HG03066 (cell line): ENCODE measurements around the gene PNCK.
"Not testable (repeated sequence)": the region's sequence is repeated elsewhere in the genome, so short reads cannot be mapped to it uniquely, and the experiment has no call there.

Source experiments
- ATAC-seq: cut with Tn5 transposase; IDR thresholded peaks from one replicate; pipeline ENCODE4 v1.9.1; 2021; ENCODE audit warnings: low read depth; ENCODE audit not compliant: unreplicated experiment

The PNCK gene

DNA sequence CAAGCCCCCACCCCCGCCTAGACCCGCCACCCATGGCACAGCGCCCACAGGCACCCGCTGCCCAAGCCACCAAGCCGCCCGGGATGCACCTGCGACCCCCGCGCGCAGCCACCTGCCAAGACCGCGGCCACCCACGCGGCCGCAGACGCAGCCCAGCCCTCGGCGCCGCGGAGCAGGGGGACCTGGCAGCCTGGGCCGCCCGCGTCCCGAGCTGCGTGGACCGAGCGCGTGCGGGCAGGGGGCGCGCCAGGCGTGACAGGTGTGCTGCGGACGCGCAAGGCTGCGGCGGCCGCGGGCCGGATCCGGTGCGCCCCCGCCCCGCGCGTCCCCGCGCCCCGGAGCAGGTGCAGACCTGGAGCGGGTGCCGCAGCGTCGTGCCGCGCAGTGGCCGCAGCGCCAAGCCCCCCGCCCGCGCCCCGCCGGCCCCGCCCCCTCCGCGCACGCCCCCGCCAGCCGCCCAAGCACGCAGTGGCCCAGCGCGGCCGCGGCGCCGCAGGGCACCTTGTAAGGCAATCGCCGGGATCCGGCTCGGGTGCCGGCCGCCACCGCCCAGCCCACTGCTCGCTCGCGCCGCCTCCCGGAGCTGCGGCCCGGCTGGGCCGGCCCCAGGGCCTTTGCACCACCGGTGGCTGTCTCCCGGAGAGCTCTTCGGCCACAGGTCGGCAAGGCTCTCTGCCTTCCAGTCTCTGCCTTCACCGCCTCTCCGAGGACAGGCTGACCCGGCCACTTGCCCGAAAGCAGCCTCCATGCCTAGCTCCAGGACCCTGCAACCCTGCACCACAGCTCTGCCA lies at the start of gene PNCK:
TSS of gene PNCK (minus strand) at position 386 of the 791 bp plus-strand sequence. CDS start 737 bp downstream, outside the sequence.
- ATAC-seq = no peak

- ATAC-seq = no peak
Observed at GRCh38 chrX:153722704-153723350, 49.2 kb upstream of the PNCK start.

DNA sequence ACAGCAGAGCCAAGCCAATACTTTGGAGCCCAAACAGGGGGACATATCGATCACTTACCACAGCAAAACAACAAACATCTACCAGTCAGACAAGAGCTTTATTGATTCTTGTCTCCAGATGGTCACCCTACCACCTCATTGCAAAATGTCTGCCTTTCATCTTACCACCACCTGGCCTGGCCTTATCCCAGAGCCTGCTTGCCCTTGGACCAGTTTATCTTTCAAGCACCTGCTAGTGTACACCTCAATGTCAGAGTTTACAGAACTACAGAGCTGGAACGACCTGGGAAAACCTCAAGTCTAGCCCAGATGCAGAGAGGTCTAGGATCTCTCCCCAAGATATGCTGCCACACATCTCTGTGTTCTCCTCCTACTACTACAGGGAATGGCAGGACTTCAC lies 46.1 kb upstream of the PNCK start:
- ATAC-seq = no peak

GRCh38 chrX:153719238-153719637 lies 45.6 kb upstream of the PNCK start:
- ATAC-seq = no peak

DNA sequence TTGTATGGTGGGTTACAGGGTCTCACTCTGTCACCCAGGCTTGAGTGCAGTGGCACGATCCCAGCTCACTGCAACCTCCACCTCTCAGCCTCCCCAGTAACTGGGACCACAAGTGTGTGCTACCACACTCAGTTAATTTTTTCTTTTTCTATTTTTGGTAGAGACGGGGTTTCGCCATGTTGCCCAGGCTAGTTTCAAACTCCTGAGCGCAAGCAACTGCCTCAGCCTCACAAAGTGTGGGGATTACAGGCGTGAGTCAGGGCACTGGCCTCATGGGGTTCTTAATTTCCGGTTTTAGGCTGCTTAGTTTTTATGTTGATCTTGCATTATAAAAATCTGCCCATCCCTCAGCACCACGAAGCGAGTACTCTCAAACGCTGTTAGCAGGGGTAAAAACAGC lies 43.8 kb upstream of the PNCK start:
- no peak for ATAC-seq

GRCh38 chrX:153714256-153714655 lies 40.6 kb upstream of the PNCK start:
- ATAC-seq = no peak

- no peak for ATAC-seq
Observed at GRCh38 chrX:153709726-153710674, 36.4 kb upstream of the PNCK start.

DNA sequence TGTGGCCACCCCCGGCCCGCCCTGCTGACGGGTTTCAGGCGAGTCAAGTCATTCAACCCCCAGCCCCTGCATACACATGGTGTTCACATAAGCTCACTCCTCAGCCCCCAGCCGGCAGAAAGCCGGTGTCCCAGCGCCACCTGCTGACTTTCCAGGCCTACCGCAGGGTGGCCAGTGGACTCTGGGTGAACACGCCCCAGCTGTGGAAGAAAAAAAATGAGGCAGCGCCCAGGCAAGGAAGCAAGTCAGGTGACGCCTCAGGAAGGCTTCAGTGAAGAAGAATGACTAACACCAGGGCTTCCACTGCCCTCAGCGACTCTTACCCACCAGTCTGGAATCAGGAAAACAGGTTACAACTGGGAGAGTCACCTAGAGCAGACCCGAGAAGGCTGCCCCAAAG lies 34.8 kb upstream of the PNCK start:
- no peak for ATAC-seq

GRCh38 chrX:153707406-153707805 lies 33.8 kb upstream of the PNCK start:
- no peak for ATAC-seq

GRCh38 chrX:153706799-153707198 lies 33.2 kb upstream of the PNCK start:
- ATAC-seq = no peak

GRCh38 chrX:153705403-153706060 lies 31.9 kb upstream of the PNCK start:
- not testable (repeated sequence) for ATAC-seq

DNA sequence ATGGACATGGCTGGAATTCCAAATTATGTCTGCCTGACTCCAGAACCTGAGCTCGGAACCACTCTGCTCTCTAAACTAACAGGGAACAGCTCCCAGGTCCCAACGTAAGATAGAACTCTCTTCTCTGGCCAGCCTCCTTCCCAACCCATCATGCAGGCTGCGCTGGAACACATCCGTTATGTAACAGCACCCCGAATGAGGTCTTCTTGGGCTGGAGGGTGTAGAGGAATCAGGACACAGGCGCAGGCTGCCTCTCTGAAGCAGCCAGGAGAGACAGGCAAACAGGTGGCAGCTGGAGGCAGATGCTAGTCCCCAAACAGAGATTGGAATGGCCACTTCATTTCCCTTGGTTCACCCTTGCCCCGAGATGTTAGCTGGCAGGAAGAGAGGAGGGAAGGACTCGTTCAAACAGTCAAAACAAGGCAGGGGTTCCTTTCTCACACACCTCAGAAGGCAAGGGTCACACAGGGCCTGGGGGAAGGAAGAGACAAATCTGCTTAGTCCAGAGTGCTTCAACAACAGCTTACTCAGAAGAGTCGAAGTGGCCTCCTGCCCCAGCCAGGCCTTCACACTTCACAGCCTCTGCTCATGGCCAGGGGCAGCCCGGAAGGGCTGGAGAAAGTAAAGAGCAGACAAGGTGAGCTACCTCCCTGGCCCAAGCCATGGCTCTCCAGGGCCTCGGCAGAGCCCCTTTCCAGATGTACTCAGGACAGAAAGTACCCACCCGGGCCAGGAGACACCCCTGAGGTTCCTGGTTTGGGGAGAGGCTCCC lies 31.2 kb upstream of the PNCK start:
- not testable (repeated sequence) for ATAC-seq

DNA sequence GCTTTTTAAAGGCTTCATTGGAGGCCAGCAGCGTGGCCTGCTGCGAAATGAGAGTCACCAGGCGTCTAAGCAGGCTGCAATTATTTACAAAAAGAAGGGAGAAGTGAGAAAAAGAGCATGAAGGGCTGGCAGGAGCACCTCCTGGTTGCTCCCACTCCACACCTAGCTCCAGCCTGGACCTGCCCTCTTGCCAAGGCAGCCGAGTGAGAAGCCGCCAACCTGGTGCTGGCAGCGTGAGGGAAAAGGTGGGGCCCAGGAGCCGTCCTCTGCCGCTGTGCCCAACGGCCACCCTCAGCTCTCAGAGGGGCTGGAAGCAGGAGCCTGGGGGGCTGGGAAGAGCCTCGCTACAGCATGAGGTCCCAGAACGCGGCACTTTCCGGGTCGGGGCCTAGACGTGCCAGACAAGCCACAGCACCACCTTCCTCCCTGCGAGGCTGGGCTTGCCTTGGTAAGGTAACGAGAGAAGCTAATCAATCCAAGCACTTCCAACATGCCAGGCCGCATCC lies 30.5 kb upstream of the PNCK start:
- no peak for ATAC-seq

GRCh38 chrX:153703036-153703370 lies 29.4 kb upstream of the PNCK start:
- no peak for ATAC-seq

- ATAC-seq = no peak
Observed at GRCh38 chrX:153702336-153703035, 28.9 kb upstream of the PNCK start.

DNA sequence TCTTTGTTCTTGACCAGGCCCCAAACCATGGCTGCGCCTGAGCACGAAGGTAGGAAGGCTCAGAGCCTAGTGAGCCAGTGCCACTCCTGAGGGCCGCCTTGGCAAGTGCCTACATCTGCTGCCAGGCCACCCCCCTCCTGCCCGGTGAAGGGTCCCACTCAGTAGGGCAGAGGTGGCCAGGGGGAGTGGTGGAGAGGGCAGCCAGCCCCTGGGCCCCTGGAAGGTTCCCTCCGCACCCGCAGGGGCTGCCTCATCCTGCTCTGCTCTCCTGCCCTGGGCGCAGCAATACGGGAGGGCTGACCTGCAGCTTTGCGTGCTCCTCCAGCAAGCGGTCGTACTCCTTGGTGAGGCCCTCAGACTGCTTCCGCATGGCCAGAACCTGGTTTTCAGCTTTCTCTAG lies 28.1 kb upstream of the PNCK start:
- no peak for ATAC-seq

- no peak for ATAC-seq
Observed at GRCh38 chrX:153700967-153701366, 27.4 kb upstream of the PNCK start.

DNA sequence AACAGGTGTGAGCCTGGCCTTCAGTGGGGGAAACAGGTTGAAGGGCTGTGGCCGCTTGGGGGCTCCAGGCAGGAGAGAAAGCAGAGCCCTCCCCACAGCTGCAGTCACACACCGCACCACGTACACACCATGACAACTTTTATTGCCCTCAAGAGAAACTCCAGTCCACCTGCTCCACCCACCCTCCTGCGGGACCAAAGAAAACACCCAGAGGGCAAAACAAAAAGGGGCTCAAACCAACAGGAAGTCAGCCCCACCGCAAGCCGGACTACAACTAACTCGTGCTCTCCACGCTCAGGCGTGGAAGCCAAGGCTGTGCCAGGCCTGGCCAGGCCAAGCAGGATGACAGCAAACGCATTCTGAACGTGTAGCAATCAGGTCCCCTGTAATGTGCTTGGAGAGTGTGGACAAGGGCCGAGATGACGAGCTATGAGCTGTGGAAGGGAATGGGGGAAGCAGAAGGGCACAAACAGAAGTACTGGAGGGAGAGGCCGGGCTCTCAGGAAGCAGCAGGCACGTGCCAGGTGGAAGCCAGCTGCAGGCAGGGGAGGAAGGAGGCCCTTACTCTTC lies 26.8 kb upstream of the PNCK start:
- no peak for ATAC-seq
